Measurements from ENCODE around the gene HAND2.

Gene HAND2

DNA sequence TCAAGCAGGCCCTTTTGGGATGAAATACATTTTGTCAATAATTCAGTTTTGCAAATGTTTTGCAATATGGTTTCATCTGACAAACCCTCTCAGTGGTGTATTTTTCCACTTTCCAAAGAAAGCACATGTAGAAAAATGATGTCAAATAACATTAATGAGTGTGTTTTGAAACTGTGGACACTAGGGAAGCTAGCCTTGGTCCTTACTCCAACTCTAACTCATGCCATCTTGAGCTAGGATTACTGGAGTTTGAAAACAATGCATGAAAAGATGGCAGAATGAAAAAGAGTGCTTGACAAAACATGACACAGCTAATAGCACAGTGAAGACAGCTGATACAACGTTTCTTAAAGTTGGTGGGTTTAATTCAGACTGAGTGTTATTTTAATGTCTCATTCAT lies 41.4 kb downstream of the HAND2 start:
- Histone ChIP-seq H3K9ac (no peak overlapping the region), H4K20me1 (ENCODE audit: insufficient read depth) (no peaks in the 10 kb centered on the region), H3K4me1 (ENCODE audit: low read depth, poor library complexity, severe bottlenecking) (no peaks in the 10 kb centered on the region), H3K36me3 (ENCODE audit: insufficient read depth) (no peaks in the 10 kb centered on the region), H3K4me2 (no peak overlapping the region), H3K27ac (no peak overlapping the region), H3K79me2 (ENCODE audit: insufficient read depth, low read depth) (no peaks in the 10 kb centered on the region), H3K4me3 (IDR thresholded peaks at IDR 0.05; ENCODE audit: insufficient read depth, low read depth, low read length) (no peak overlapping the region), H3K27me3 (ENCODE audit: insufficient read depth, low read depth) (no peaks in the 10 kb centered on the region), H2AFZ (ENCODE audit: low read depth) (no peak overlapping the region)
- TF ChIP-seq CTCF (conservative IDR thresholded peaks at IDR 0.05; ENCODE audit: low read depth, low read length): no peak

DNA sequence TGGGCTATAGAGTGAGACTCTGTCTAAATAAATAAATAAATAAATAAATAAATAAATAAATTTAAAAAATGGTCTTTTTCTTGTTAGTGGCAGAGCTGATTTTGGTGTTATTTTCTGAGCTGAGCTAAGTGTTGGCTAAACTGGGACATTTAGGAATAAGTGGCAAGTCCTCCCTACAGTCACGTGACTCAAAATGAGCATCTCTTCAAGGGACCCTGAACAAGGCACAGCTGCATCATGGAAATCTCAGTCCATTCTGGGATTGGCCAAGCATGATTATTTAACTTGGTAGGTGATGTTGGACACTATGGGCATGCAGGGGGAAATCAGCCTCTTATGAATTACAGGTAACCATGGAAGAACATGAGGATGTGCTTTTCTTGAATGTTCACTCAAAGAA lies 42.0 kb downstream of the HAND2 start:
- Histone ChIP-seq H3K4me2 (no peak overlapping the region), H3K4me3 (IDR thresholded peaks at IDR 0.05; ENCODE audit: insufficient read depth, low read depth, low read length) (no peak overlapping the region), H3K9ac (no peak overlapping the region), H2AFZ (ENCODE audit: low read depth) (no peak overlapping the region), H3K27ac (no peak overlapping the region), H3K79me2 (ENCODE audit: insufficient read depth, low read depth) (no peaks in the 10 kb centered on the region), H4K20me1 (ENCODE audit: insufficient read depth) (no peaks in the 10 kb centered on the region), H3K27me3 (ENCODE audit: insufficient read depth, low read depth) (no peaks in the 10 kb centered on the region), H3K36me3 (ENCODE audit: insufficient read depth) (no peaks in the 10 kb centered on the region), H3K4me1 (ENCODE audit: low read depth, poor library complexity, severe bottlenecking) (no peaks in the 10 kb centered on the region)
- no peak for TF ChIP-seq CTCF (conservative IDR thresholded peaks at IDR 0.05; ENCODE audit: low read depth, low read length)

- no peaks in the 10 kb centered on the region for H3K27me3 ChIP-seq (ENCODE audit: insufficient read depth, low read depth)
- no peaks in the 10 kb centered on the region for H3K79me2 ChIP-seq (ENCODE audit: insufficient read depth, low read depth)
- H3K4me3 ChIP-seq (IDR thresholded peaks at IDR 0.05; ENCODE audit: insufficient read depth, low read depth, low read length): no peak overlapping the region
- no peak for TF ChIP-seq CTCF (conservative IDR thresholded peaks at IDR 0.05; ENCODE audit: low read depth, low read length)
- no peak overlapping the region for H3K27ac ChIP-seq
- H4K20me1 ChIP-seq (ENCODE audit: insufficient read depth): no peaks in the 10 kb centered on the region
- H3K4me2 ChIP-seq: no peak overlapping the region
- H3K36me3 ChIP-seq (ENCODE audit: insufficient read depth): no peaks in the 10 kb centered on the region
- H2AFZ ChIP-seq (ENCODE audit: low read depth): no peak overlapping the region
- no peak overlapping the region for H3K9ac ChIP-seq
- H3K4me1 ChIP-seq (ENCODE audit: low read depth, poor library complexity, severe bottlenecking): no peaks in the 10 kb centered on the region
Measured at GRCh38 chr4:173486714-173487392, 43.2 kb downstream of the HAND2 start.

GRCh38 chr4:173485164-173485563 lies 44.9 kb downstream of the HAND2 start:
- no peak overlapping the region for H3K27ac ChIP-seq
- H4K20me1 ChIP-seq (ENCODE audit: insufficient read depth): no peaks in the 10 kb centered on the region
- no peaks in the 10 kb centered on the region for H3K27me3 ChIP-seq (ENCODE audit: insufficient read depth, low read depth)
- no peak overlapping the region for H3K4me3 ChIP-seq (IDR thresholded peaks at IDR 0.05; ENCODE audit: insufficient read depth, low read depth, low read length)
- H3K79me2 ChIP-seq (ENCODE audit: insufficient read depth, low read depth): no peaks in the 10 kb centered on the region
- H3K9ac ChIP-seq: no peak overlapping the region
- H2AFZ ChIP-seq (ENCODE audit: low read depth): no peak overlapping the region
- no peak overlapping the region for H3K4me2 ChIP-seq
- no peaks in the 10 kb centered on the region for H3K36me3 ChIP-seq (ENCODE audit: insufficient read depth)
- no peak for TF ChIP-seq CTCF (conservative IDR thresholded peaks at IDR 0.05; ENCODE audit: low read depth, low read length)
- H3K4me1 ChIP-seq (ENCODE audit: low read depth, poor library complexity, severe bottlenecking): no peaks in the 10 kb centered on the region

Data from KMS-11 (cell line).